C4-2B (cell line): ENCODE results near the gene TYMP.

Experiments
- H3K27ac ChIP-seq: fragments of 450-650 bp; 2 replicates; pipeline ENCODE4 v1.5.1; 2017
- CTCF ChIP-seq: fragments of 450-650 bp; conservative IDR thresholded peaks from 2 replicates; pipeline ENCODE4 v1.5.1; 2017; ENCODE audit warnings: mild to moderate bottlenecking
- ZFX ChIP-seq: fragments of 450-650 bp; IDR thresholded peaks from 2 replicates; pipeline ENCODE4 v1.6.1; 2017

Gene TYMP

GRCh38 chr22:50528682-50529415 lies 963 bp downstream of the TYMP start:
- no peak for TF ChIP-seq ZFX
- no peak for TF ChIP-seq CTCF
- peak overlapping the region; percentile 98 for H3K27ac ChIP-seq

GRCh38 chr22:50527921-50528681 lies 1.7 kb downstream of the TYMP start:
- H3K27ac ChIP-seq, result peak overlapping the region; percentile 98
- TF ChIP-seq ZFX (no peak), CTCF (no peak)

GRCh38 chr22:50526834-50527801 lies 2.7 kb downstream of the TYMP start:
- H3K27ac ChIP-seq, result peak overlapping the region; percentile 98

GRCh38 chr22:50526108-50526833 lies 3.5 kb downstream of the TYMP start:
- peak; percentile 84 for TF ChIP-seq CTCF
- TF ChIP-seq ZFX, result peak; percentile 72
- peak overlapping the region; percentile 98 for H3K27ac ChIP-seq

More at GRCh38 chr22:50526834-50527801, 2.7 kb downstream of the TYMP start:
- TF ChIP-seq ZFX (no peak), CTCF (no peak)

GRCh38 chr22:50525858-50526107 lies 4.0 kb downstream of the TYMP start:
- peak overlapping the region; percentile 98 for H3K27ac ChIP-seq
- TF ChIP-seq CTCF (0 out of 2 replicates have a peak, but pooled peaks have one; percentile 71), ZFX (no peak)

GRCh38 chr22:50525104-50525857 lies 4.5 kb downstream of the TYMP start, which contains the start of gene SCO2:
TSS of gene SCO2 (minus strand) at chr22:50525598. CDS start at chr22:50524411, 1,187 bp downstream.
- TF ChIP-seq ZFX, result no peak; the same call in 1 of the 2 replicates
- H3K27ac ChIP-seq, result peak within 1 kb of the TSS; percentile 98
